HG03571 (cell line): ENCODE data around the gene DLD.
A peak's percentile ranks its signal among the peaks of the same experiment; 100 is the strongest.
"Not testable (repeated sequence)": the region's sequence is repeated elsewhere in the genome, so short reads cannot be mapped to it uniquely, and the experiment has no call there.

Experiments used
- ATAC-seq: cut with Tn5 transposase; IDR thresholded peaks from one replicate; pipeline ENCODE4 v1.9.1; 2021; ENCODE audit not compliant: unreplicated experiment

Gene DLD, protein sequence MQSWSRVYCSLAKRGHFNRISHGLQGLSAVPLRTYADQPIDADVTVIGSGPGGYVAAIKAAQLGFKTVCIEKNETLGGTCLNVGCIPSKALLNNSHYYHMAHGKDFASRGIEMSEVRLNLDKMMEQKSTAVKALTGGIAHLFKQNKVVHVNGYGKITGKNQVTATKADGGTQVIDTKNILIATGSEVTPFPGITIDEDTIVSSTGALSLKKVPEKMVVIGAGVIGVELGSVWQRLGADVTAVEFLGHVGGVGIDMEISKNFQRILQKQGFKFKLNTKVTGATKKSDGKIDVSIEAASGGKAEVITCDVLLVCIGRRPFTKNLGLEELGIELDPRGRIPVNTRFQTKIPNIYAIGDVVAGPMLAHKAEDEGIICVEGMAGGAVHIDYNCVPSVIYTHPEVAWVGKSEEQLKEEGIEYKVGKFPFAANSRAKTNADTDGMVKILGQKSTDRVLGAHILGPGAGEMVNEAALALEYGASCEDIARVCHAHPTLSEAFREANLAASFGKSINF

DNA sequence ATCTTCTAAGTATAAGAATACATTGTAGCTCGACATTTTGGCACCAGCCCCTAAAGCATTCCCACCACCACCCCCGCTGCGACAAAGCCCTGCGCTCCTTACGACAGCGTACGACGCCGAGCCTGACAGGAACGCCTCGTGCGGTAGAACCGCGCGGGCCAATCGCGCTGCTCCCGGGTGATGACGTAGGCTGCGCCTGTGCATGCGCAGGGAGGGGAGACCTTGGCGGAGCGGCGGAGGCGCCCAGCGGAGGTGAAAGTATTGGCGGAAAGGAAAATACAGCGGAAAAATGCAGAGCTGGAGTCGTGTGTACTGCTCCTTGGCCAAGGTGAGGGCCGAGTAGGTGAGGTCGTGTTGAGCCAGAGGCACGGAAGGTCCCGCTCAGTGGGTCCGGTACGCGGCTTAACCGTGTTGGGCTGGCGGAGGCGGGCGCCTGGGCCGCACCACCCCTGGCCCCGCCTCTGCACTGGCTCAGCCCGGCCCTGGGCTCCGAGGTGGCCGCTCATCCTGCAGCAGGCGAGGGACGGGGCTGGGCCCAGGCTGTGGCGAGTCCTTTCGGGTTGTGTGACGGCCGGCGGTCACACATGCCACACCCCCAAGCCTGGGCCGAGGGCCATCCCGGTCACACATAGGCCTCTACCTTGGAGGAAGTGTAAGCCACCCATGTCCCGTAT, at the start of gene DLD:
DLD (plus strand) TSS at position 222 of the 674 bp plus-strand sequence; CDS start at position 290, 68 bp downstream.
- ATAC-seq = peak; percentile 99

DNA sequence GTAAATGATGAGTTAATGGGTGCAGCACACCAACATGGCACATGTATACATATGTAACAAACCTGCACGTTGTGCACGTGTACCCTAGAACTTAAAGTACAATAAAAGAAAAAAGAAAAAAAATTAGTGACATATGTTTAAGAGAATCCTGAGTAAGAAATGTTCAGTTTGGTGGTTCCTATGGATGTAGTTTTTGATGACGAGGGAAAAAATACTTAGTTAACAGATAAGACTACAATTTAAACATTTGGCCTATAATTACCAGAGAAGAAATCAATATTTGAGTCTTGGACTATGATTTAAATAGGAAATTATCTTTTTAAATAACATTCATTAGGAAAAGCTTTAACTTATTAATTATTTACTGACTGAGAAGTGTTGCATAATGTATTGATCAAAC, 48.8 kb upstream of the DLD start:
- ATAC-seq = no peak

DNA sequence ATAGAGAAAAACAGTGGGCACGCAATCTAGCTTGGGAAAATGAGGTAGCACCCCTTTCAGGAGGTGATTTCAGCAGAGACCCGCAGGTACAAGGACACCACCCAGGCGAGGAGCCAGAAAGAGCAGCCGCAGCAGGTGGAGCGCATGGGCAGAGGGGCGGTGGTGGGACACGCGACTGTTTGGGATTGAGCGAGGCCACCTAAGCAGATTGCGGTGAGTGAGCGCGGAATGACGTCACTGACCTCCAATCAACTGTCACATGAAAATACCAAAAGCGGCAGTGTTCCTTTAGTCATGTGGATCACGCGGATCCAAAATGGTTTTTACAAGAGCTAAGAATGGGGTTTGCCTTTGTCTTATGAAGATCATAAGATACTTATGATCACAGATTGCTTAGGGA, 47.8 kb upstream of the DLD start:
- ATAC-seq = no peak

DNA sequence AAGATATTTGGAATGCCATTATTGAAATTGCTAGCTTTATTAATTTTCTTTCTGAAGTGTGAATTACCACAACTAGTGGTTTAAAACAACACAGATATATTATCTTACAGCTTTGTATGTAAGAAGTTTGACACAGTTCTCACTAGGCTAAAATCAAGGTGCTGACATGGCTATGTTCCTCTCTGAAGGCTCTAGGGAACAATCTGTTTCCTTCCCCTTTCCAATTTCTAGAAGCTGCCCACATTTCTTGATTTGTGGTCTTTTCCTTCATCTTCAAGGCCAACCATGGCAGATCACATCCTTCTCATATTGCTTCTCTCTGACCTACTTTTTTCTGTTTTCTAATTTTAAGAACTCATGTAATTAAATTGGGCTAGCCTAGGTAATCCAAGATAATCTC, 44.7 kb upstream of the DLD start:
- ATAC-seq = no peak

DNA sequence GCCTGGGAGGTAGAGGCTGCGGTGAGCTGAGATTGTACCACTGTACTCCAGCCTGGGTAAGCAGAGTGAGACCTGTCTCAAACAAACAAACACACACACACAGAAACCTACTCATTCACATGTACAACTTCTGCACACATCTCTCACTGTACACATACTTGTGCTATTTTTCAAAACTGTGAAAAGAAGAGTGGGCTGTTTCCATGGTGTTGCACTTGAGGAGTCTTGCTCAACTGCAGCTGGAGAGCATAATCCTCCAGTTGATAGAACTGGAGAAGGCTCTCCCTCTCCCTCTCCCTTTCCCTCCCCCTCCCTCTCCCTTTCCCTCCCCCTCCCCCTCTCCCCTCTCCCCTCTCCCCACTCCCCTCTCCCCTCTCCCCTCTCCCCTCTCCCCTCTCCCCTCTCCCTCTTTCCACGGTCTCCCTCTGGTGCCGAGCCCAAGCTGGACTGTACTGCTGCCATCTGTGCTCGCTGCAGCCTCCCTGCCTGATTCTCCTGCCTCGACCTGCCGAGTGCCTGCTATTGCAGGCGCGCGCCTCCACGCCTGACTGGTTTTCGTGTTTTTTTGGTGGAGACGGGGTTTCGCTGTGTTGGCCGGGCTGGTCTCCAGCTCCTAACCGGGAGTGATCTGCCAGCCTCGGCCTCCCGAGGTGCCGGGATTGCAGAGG, 43.7 kb upstream of the DLD start:
- ATAC-seq = no peak

DNA sequence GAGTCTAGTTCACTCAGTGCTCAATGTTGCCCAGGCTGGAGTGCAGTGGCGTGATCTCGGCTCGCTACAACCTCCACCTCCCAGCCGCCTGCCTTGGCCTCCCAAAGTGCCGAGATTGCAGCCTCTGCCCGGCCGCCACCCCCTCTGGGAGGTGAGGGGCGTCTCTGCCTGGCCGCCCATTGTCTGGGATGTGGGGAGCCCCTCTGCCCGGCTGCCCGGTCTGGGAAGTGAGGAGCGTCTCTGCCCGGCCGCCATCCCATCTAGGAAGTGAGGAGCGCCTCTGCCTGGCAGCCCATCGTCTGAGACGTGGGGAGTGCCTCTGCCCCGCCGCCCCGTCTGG, 43.2 kb upstream of the DLD start:
- not testable (repeated sequence) for ATAC-seq

DNA sequence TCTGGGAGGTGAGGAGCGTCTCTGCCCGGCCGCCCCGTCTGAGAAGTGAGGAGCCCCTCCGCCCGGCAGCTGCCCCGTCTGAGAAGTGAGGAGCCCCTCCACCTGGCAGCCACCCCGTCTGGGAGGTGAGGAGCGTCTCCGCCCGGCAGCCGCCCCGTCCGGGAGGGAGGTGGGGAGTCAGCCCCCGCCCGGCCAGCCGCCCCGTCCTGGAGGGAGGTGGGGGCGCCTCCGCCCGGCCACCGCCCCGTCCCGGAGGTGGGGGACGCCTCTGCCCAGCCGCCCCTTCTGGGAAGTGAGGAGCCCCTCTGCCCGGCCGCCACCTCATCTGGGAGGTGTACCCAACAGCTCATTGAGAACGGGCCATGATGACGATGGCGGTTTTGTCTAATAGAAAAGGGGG, 42.8 kb upstream of the DLD start:
- ATAC-seq = not testable (repeated sequence)

DNA sequence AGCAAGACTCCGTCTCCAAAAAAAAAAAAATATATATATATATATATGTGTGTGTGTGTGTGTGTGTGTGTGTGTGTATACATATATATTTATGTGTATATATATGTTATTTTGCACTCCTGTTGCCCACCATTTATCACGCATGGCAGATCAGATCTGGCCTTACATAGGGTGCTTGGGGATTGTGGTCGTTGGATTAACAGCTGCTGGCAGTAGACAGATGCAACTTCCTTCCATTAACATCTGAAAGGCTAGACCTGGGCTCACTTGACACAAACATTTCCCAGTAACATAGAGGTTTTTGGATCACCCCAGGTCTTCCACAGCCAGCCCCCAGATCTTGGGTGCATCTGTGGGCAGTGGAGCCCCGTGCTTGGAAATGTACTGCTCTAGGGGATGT, 40.8 kb upstream of the DLD start:
- no peak for ATAC-seq

DNA sequence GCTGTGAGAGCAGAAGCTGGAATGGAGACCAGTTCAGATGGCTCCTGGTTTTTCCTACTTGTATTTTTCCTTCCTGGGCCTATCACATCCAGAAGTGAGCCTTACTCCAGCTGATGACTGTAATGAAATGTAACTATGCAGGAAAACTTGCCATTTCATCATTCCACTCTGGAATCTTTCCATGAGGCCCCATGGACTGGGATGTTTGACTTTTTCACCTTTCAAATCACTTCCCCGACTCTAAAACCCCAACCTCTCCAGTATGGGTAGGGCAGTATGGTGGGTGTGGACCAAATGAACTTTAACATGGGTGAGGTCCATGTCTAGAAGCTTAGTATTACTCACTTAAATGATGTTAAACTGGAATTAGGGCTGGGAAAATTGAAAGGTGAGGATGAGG, 40.3 kb upstream of the DLD start:
- no peak for ATAC-seq

DNA sequence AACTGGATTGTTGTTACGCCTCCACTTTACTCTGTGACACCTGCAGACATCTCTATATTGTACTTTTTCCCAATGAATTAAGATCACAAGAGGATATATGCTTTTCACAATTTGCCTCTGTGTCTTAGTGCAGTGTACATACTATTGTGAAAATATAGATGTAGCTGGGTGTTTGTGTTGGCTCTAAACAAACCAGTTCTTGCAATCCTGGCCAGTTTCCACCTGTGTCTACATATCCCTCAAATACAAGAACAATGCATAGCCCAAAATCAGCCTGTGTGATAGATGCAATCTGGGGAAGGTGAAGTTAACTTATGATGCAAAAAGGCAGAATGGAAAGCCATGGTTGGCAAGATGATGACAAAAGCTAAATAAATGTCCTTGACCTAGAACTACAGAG, 36.5 kb upstream of the DLD start:
- no peak for ATAC-seq

DNA sequence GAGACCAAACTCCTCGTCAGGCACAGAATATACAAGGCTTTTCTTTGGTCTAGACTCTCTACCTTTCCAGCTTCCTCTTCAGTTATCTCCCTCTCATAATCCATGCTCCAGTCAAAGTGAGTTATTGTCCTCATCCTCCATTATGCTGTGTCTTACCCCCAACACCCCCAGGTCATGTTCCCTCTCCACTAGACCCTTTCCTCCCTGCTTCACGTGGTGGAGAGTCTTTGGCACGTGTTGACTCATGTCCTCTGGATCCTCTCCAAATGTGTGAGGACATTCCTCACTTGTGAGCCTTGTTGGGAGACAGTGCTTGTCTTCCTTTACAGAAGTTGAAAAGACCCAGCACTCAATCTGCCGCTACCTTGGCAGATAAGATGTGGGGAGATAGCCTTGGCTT, 36.0 kb upstream of the DLD start:
- ATAC-seq = no peak

DNA sequence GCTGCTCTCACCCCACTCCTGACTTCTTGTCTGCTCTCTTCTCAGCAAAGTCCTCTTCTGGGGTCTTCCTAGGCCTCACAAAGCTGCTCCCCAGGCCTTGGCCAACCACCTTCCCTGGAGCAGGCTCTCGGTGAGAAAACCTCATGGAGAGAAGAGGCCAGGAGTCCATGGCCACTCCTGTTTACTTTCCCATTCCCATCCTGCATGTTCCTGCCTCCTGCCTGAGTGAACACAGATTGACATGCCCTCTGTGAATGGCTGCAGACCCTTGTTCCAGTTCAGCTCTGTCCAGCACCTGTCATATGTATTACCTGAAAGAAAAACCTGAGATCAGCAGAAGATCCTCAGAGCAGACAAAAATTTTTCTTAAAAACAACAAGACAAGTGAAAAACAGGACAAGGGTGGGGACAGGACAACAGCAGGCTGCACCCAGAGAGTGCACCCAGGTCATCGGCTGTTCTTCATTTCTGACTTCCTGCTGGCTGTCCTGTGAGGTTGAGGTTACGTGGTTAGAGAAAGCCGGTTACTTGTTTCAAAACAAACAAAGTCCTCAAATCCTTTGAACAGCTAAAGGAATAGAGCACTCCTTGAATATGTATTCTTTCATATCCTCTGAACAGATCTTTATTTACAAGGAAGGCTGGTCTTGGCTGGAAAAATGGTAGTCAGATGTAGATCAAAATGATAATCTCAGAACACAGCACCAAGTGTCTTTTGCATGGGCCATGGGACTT, 34.0 kb upstream of the DLD start:
- ATAC-seq = no peak

DNA sequence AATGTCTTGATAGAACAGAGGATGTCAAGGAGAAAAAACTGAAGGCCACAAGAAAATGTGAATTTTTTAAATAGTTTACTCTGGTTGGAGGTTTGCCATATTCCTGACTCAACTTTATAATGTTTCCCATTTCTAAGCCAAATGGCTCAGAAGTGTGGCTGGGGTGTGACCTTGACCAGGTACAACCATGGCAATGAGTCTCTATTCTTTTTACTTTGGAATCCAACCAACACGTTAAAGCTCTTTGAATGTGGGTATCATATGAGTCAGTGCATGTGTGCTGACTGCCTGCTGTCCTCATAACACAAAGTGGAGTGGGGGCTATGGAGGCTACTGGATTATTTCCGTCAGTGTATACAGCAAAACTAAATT, 33.5 kb upstream of the DLD start:
- ATAC-seq = no peak

DNA sequence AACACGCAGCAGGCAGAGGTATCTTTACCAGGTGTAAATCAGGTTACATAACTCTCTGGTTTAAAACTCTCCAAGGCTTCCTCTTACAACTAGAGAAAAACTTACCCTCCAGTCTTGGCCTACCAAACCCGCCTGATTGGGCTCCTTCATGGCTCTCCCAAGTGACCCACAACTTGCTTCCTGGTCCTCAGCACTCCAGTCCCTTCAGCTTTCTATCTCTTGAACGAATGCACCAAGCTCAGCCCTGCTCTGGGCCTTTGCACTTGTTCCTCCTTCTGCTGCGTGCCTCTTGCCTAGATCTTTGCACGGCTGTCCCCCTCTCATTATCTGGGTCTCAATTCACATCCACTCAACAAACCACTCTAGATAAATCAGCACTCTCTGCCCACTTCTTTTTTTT, 32.7 kb upstream of the DLD start:
- ATAC-seq = no peak

DNA sequence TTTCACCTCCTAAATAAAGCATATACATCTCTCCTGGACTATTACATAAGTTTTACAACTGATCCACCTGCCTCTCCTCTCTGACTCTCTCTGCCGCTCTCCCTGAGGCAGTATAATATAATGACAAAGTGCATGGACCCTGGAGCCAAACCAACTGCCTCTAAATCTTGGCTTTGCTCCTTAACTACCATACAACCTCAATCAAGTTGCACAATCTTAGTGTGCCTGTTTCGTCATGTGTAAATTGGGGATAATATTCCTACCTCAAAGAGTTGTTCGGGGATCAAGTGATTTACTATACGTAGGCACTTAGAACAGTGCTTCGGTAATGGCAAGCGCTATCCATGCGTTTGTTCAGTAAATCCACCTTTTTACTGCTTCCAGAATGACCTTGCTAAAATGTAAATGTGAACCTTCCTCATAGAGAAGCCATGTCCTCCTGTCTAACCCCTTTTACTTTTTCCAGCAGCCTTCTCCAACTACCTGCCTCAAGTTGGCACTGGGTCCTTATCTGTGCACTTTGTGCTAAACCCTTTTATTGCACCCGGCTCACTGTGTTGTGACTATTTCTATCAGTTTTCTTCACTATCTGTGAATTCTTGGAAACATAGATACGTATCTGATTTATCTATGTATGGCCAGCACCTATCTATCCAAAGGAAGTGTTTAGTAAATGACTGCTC, 30.6 kb upstream of the DLD start:
- no peak for ATAC-seq

DNA sequence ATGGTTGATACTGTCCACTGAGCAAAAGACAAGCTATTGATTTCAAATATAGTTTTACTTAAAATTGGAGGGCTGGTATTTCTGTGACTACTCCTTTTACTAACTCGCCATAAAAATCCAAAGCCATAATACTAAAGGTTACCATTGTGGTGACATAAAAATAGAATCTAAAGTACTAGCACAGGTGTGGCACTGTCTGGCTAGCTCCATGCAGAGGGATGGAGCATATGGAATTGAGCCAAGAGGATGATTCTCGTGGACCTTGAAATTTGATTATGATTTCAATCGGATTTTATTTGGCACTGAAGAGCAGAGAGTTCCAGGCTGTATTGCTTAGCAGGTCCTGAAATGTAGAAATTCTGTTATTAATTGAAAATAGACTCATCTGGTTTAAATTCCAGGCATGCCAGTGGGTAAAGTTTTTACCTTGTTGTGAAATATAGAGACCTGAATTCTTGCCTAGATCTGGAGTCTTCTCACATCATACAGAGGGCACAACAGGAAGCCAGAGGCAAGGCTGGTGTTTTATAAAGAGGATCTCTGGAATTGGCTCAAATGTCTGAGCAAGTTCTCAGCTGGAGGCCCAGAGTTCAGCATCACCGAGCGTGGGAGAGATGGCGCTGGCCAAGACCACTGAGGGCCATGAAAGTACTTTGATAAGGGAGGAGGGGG, 29.9 kb upstream of the DLD start:
- no peak for ATAC-seq

DNA sequence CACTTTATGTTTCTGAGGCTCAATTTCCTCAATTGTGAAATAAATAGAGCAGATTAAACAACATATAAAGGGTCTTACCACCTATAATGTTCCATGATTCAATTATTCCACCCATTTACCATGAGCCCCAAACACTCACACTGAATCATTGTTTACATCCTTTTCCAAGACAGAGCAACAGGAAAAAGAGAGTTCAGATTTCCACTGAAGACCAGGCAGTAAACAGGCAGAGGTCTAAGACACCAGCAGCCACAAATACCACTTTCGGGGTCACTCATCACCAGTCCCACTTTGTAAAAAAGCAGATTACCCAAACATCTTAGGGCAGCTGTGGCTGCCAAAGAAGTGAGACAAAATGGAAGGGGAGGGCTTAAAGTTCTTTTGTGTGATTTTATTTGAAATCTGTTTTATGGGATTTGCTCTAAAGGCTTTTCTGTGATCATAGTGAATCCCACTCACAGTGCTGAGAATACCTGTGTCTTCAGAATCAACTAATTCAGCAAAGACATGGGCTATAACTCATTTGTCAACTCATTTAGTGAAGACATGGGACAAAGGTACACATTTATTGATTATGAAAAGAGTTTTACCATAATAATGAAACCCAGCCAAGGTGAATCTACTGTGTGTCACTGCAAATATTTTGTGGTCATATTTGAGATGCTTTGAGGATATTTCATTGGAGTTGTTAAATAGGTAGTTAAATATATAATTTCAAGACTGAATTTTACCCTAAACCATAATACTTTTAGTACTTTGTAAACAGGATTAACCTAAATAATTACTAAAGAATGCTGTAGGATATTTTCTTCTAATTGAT, 24.8 kb upstream of the DLD start:
- no peak for ATAC-seq

DNA sequence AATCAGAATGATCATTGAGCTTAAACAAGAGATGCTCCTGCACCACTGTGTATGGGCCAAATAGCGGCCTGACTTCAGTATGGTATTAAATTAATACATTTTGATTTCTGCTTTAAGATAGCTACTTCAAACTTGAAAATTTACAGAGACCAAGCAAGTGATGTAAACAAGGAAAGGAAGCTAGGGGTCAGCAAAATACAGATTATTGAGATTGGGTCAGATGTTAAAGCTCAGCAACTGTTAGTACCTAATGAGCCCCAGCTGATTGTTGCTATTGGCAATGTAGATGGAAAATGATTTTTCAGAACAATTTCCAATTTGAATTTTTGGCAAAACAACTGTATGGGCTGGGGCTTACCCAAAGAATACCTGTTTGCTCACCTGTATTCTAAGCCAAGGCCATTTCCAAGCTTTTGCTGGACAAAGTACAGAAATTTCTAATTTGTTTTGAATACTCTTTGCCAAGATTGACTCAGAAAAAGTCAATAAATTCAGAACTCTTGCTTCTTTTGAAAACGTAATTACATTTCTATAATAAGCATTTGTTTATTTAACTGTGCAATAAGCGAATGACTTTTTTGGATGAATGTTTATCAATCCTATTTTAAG, 23.0 kb upstream of the DLD start:
- no peak for ATAC-seq

DNA sequence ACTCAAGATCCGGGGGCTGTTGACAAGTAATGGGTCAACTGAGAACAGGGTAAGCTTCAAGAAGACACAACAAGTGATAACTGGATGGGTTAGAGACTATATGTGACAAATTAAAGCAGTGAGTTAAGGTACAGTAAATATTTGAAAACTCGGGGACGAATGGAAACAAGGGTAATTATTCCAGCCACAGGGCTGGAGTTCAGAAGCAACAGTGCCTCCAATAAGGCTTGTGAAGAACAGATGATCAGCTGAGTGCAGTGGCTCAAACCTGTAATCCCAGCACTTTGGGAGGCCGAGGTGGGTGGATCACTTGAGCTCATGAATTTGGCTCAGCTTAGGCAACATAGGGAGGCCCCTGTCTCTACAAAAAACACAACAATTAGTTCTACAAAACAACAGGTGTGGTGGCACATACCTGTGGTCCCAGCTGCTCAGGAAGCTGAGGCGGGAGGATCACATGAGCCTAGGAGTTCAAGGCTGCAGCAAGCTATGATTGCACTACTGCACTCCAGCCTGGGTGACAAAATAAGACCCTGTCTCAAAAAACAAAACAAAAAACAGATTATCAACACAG, 20.5 kb upstream of the DLD start:
- no peak for ATAC-seq
